Uterus (tissue), 2 donors: ENCODE results near the gene DST.

ENCODE experiments used
- POLR2A ChIP-seq, 2 donors: fragments of 450-650 bp; IDR thresholded peaks; one replicate each; pipeline ENCODE4 v1.6.1; 2016; ENCODE audit warnings: antibody characterized with exemption in 2 of 2, mild to moderate bottlenecking in 1 of 2, moderate library complexity in 1 of 2
- TF ChIP-seq, protein P1 (sequence below), 4 experiments: fragments of 200-600 bp in 2 of 4; fragments of 450-650 bp in 2 of 4; sonication (generic) in 2 of 4; IDR thresholded peaks; one replicate each; pipeline ENCODE4 v1.5.1; 2016 to 2019; ENCODE audit warnings: antibody characterized with exemption in 4 of 4, mild to moderate bottlenecking in 2 of 4, moderate library complexity in 1 of 4

DNA sequence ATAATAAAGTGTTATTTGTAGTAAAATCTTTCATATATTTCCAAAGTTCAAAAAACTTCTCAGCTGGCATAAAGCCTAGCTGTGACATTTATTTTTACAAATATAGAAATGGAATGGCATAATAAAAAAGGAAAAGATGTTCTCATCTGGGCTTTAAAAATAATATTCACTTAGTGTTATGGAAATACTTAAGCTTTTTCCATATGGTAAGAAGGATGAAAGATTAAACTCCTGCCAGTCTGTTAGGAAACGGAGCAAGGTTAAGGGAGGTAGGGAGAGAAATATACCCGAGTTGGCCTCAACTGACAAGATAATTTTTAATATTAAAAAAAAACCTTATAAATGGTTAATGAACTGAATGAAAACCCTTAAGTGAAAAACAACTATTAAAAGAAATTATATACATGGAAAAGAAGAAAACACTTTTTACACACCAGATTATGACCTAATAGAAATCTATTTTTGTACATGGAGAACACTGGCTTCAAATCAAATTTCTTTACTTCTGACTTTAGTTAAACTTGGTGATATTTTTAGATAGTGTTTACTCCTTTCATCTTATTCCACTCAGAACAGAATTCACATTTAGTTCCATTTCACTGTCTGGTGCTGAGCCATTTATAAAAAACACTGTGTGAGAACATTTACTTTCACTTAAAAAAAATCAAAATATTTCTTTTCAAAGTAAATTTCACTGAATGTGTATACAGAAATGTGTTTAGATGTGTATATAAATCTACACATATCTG is 137.0 kb downstream of the DST start:
- TF ChIP-seq, protein P1, sequence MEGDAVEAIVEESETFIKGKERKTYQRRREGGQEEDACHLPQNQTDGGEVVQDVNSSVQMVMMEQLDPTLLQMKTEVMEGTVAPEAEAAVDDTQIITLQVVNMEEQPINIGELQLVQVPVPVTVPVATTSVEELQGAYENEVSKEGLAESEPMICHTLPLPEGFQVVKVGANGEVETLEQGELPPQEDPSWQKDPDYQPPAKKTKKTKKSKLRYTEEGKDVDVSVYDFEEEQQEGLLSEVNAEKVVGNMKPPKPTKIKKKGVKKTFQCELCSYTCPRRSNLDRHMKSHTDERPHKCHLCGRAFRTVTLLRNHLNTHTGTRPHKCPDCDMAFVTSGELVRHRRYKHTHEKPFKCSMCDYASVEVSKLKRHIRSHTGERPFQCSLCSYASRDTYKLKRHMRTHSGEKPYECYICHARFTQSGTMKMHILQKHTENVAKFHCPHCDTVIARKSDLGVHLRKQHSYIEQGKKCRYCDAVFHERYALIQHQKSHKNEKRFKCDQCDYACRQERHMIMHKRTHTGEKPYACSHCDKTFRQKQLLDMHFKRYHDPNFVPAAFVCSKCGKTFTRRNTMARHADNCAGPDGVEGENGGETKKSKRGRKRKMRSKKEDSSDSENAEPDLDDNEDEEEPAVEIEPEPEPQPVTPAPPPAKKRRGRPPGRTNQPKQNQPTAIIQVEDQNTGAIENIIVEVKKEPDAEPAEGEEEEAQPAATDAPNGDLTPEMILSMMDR (IDR thresholded peaks at IDR 0.05), result no peak
- TF ChIP-seq POLR2A (IDR thresholded peaks at IDR 0.05), result no peak
